GM12865 (cell line): ENCODE results near the gene PTBP3.
"Not testable (repeated sequence)": the region's sequence is repeated elsewhere in the genome, so short reads cannot be mapped to it uniquely, and the experiment has no call there.

Experiments used
- DNase-seq: peaks from one replicate; pipeline ENCODE4 v3.0.0; 2010; ENCODE audit warnings: low read depth
- H3K4me3 ChIP-seq: 2 replicates; pipeline ENCODE4 v1.5.1; 2011; ENCODE audit warnings: mild to moderate bottlenecking, low read depth, low read length, control low read depth
- CTCF ChIP-seq: IDR thresholded peaks from 2 replicates; pipeline ENCODE4 v1.5.1; 2011; ENCODE audit warnings: low read length, control low read depth, low read depth, inconsistent platforms; ENCODE audit not compliant: insufficient read depth; ENCODE audit errors: missing control alignments

The PTBP3 gene

GRCh38 chr9:112296929-112297328 is 36.5 kb downstream of the PTBP3 start:
- H3K4me3 ChIP-seq, result no peak overlapping the region
- DNase-seq, result no peak
- TF ChIP-seq CTCF, result no peak

- no peak for DNase-seq
- TF ChIP-seq CTCF, result no peak
- H3K4me3 ChIP-seq, result no peak overlapping the region
These were observed 38.2 kb downstream of the PTBP3 start for GRCh38 chr9:112295174-112295573.

- no peak overlapping the region for H3K4me3 ChIP-seq
- TF ChIP-seq CTCF, result no peak
- no peak for DNase-seq
These were observed 45.4 kb downstream of the PTBP3 start for GRCh38 chr9:112288029-112288428.

- no peak overlapping the region for H3K4me3 ChIP-seq
- DNase-seq, result no peak
- TF ChIP-seq CTCF, result no peak
These were observed 46.5 kb downstream of the PTBP3 start for GRCh38 chr9:112286926-112287325.

- no peak overlapping the region for H3K4me3 ChIP-seq
These were observed 48.4 kb downstream of the PTBP3 start for GRCh38 chr9:112285056-112285455.

GRCh38 chr9:112283582-112284253 is 49.7 kb downstream of the PTBP3 start:
- DNase-seq, result peak; percentile 5
- TF ChIP-seq CTCF, result no peak
- no peak overlapping the region for H3K4me3 ChIP-seq

More at GRCh38 chr9:112285056-112285455, 48.4 kb downstream of the PTBP3 start:
- no peak for TF ChIP-seq CTCF
- no peak for DNase-seq

- not testable (repeated sequence) for H3K4me3 ChIP-seq, DNase-seq
These were observed 50.6 kb downstream of the PTBP3 start for GRCh38 chr9:112282841-112283240.
